OCI-LY1 (cell line): ENCODE results near the gene TPCN2.

Source experiments
- H2AFZ ChIP-seq: fragments of 200-600 bp; sonication (generic), shearing (Covaris generic); 2 replicates; pipeline ENCODE4 v1.6.0; 2014; ENCODE audit warnings: antibody characterized with exemption, mild to moderate bottlenecking, low read length
- H3F3A ChIP-seq: fragments of 200-600 bp; sonication (generic), shearing (Covaris generic); 2 replicates; pipeline ENCODE4 v1.6.0; 2014; ENCODE audit warnings: mild to moderate bottlenecking, antibody characterized with exemption, low read length, moderate library complexity; ENCODE audit not compliant: insufficient read depth
- H3K27ac ChIP-seq: fragments of 200-600 bp; sonication (generic); 2 replicates; pipeline ENCODE4 v1.5.1; 2014; ENCODE audit warnings: low read length, mixed run types, mild to moderate bottlenecking, low read depth; ENCODE audit not compliant: poor library complexity, severe bottlenecking
- H3K27me3 ChIP-seq: fragments of 200-600 bp; sonication (generic); 2 replicates; pipeline ENCODE4 v1.6.0; 2014; ENCODE audit warnings: antibody characterized with exemption, mild to moderate bottlenecking, low read length, moderate library complexity; ENCODE audit not compliant: insufficient read depth
- H3K36me3 ChIP-seq: fragments of 200-600 bp; sonication (generic); 2 replicates; pipeline ENCODE4 v1.6.1; 2014; ENCODE audit warnings: mild to moderate bottlenecking, antibody characterized with exemption, low read length, moderate library complexity, mixed read lengths; ENCODE audit not compliant: insufficient read depth
- H3K4me1 ChIP-seq: fragments of 200-600 bp; sonication (generic); 2 replicates; pipeline ENCODE4 v1.5.1; 2014; ENCODE audit warnings: mild to moderate bottlenecking, low read length, moderate library complexity; ENCODE audit not compliant: insufficient read depth, severe bottlenecking
- H3K4me2 ChIP-seq: fragments of 200-600 bp; sonication (generic), shearing (Covaris generic); 2 replicates; pipeline ENCODE4 v1.6.1; 2014; ENCODE audit warnings: low read length
- H3K4me3 ChIP-seq: fragments of 200-600 bp; sonication (generic); 2 replicates; pipeline ENCODE4 v1.5.1; 2014; ENCODE audit warnings: low read length, low read depth, mild to moderate bottlenecking, mixed read lengths; ENCODE audit not compliant: poor library complexity, severe bottlenecking
- H3K79me2 ChIP-seq: fragments of 200-600 bp; shearing (Covaris generic); 2 replicates; pipeline ENCODE4 v1.6.1; 2016; ENCODE audit warnings: mixed run types, low read length, mixed read lengths; ENCODE audit not compliant: insufficient read depth
- H3K9ac ChIP-seq: fragments of 200-600 bp; sonication (generic), shearing (Covaris generic); 2 replicates; pipeline ENCODE4 v1.6.1; 2014; ENCODE audit warnings: mild to moderate bottlenecking, low read length, mixed read lengths
- H3K9me2 ChIP-seq: fragments of 200-600 bp; sonication (generic), shearing (Covaris generic); 2 replicates; pipeline ENCODE4 v1.6.1; 2014; ENCODE audit warnings: low read depth, mild to moderate bottlenecking, low read length, mixed read lengths
- H3K9me3 ChIP-seq: fragments of 200-600 bp; shearing (Covaris generic); 2 replicates; pipeline ENCODE4 v1.6.1; 2014; ENCODE audit warnings: low read length, mixed read lengths
- H4K20me1 ChIP-seq: fragments of 200-600 bp; sonication (generic), shearing (Covaris generic); 2 replicates; pipeline ENCODE4 v1.6.0; 2016; ENCODE audit warnings: mild to moderate bottlenecking, low read length; ENCODE audit not compliant: insufficient read depth
- CTCF ChIP-seq: fragments of 200-600 bp; sonication (generic), shearing (Covaris generic); IDR thresholded peaks from 2 replicates; pipeline ENCODE4 v1.5.1; 2017; ENCODE audit warnings: mild to moderate bottlenecking, antibody characterized with exemption, low read length, moderate library complexity, mixed read lengths
- EZH2 ChIP-seq: fragments of 200-600 bp; sonication (generic), shearing (Covaris generic); IDR thresholded peaks from 2 replicates; pipeline ENCODE4 v1.8.0; 2017; ENCODE audit warnings: borderline replicate concordance, mixed run types, mild to moderate bottlenecking, antibody characterized with exemption, low read length, moderate library complexity, mixed read lengths

TPCN2 gene

GRCh38 chr11:69127884-69128283 is 79.2 kb downstream of the TPCN2 start:
- no peaks in the 10 kb centered on the region for H3K79me2 ChIP-seq
- no peaks in the 10 kb centered on the region for H3K36me3 ChIP-seq
- H3K9me3 ChIP-seq: no peaks in the 10 kb centered on the region; the same call in 1 of the 2 replicates
- H3K27me3 ChIP-seq: no peaks in the 10 kb centered on the region; the same call in 1 of the 2 replicates
- no peaks in the 10 kb centered on the region for H4K20me1 ChIP-seq
- no peak overlapping the region for H3K27ac ChIP-seq
- no peak for TF ChIP-seq EZH2
- no peak for TF ChIP-seq CTCF
- no peak overlapping the region for H2AFZ ChIP-seq
- no peak overlapping the region for H3K4me3 ChIP-seq
- H3K4me2 ChIP-seq: no peak overlapping the region
- no peaks in the 10 kb centered on the region for H3K9me2 ChIP-seq
- H3K4me1 ChIP-seq: no peaks in the 10 kb centered on the region
- H3F3A ChIP-seq: no peaks in the 10 kb centered on the region
- H3K9ac ChIP-seq: no peak overlapping the region

GRCh38 chr11:69129053-69129452 is 80.3 kb downstream of the TPCN2 start:
- no peak overlapping the region for H2AFZ ChIP-seq
- H3K36me3 ChIP-seq: no peaks in the 10 kb centered on the region
- H3K4me1 ChIP-seq: no peaks in the 10 kb centered on the region
- H3F3A ChIP-seq: no peaks in the 10 kb centered on the region
- no peaks in the 10 kb centered on the region; the same call in 1 of the 2 replicates for H3K9me3 ChIP-seq
- no peaks in the 10 kb centered on the region for H4K20me1 ChIP-seq
- no peaks in the 10 kb centered on the region for H3K9me2 ChIP-seq
- no peak overlapping the region for H3K9ac ChIP-seq
- H3K4me3 ChIP-seq: no peak overlapping the region
- no peak overlapping the region for H3K27ac ChIP-seq
- TF ChIP-seq CTCF: no peak
- TF ChIP-seq EZH2: no peak
- no peak overlapping the region for H3K4me2 ChIP-seq
- no peaks in the 10 kb centered on the region for H3K79me2 ChIP-seq
- no peaks in the 10 kb centered on the region; the same call in 1 of the 2 replicates for H3K27me3 ChIP-seq

- Histone ChIP-seq H3K79me2 (no peaks in the 10 kb centered on the region), H3K36me3 (no peaks in the 10 kb centered on the region), H4K20me1 (no peaks in the 10 kb centered on the region), H3K9ac (no peak overlapping the region), H3K9me2 (no peaks in the 10 kb centered on the region), H3K27ac (no peak overlapping the region), H3K4me1 (no peaks in the 10 kb centered on the region), H3F3A (no peaks in the 10 kb centered on the region), H3K4me2 (no peak overlapping the region), H2AFZ (no peak overlapping the region), H3K27me3 (no peaks in the 10 kb centered on the region; the same call in 1 of the 2 replicates), H3K4me3 (no peak overlapping the region), H3K9me3 (no peaks in the 10 kb centered on the region; the same call in 1 of the 2 replicates)
- TF ChIP-seq CTCF: no peak
- no peak for TF ChIP-seq EZH2
Measured at GRCh38 chr11:69129647-69130046, 80.9 kb downstream of the TPCN2 start.
